ENCODE measurements around the gene KAZN. TPM values are rescaled to one million over a fixed set of nuclear protein-coding genes. Genes with fewer than 3 reads are reported as not detected.

KAZN gene
- total and polyA plus RNA-seq, 2 of the 8 experiments (the other 6 are each of a cell fraction or from before 2014, with no cell fraction given) = 3.7 to 11.8 TPM

- Histone ChIP-seq H3K4me2 (ENCODE audit: insufficient read depth in 1 of 2, low read depth in 2 of 2, low read length in 2 of 2) (no peak overlapping the region), H3K9me3 (ENCODE audit: insufficient read depth in 2 of 2, low read depth in 1 of 2, low read length in 1 of 2) (no peaks in the 10 kb centered on the region), H2AFZ (ENCODE audit: low read length) (no peak overlapping the region), H3K27ac (ENCODE audit: low read depth, low read length) (no peak overlapping the region), H2BK5ac (ENCODE audit: low read depth, low read length) (no peak overlapping the region), H2BK15ac (ENCODE audit: low read length) (no peak overlapping the region), H3K4ac (replicated peaks; ENCODE audit: insufficient read length, low read depth, low read length) (no peak overlapping the region), H3K56ac (replicated peaks; ENCODE audit: insufficient read length, low read depth, low read length) (no peak overlapping the region), H4K5ac (ENCODE audit: insufficient read length, low read depth, low read length) (no peak overlapping the region), H3K23ac (ENCODE audit: insufficient read length) (no peak overlapping the region), H3K79me2 (ENCODE audit: control insufficient read depth in 1 of 2, insufficient read depth in 2 of 2, low read length in 2 of 2) (no peaks in the 10 kb centered on the region), H3K27me3 (replicated peaks in 1 of 4; ENCODE audit: control insufficient read depth in 3 of 4, extremely low read depth in 1 of 4, insufficient read depth in 3 of 4, low read length in 3 of 4) (peaks cover 7 to 24% (median 17%) of the 10 kb centered on the region in 4 experiments), H4K20me1 (replicated peaks in 1 of 2; ENCODE audit: control insufficient read depth in 1 of 2, insufficient read depth in 2 of 2, low read length in 2 of 2) (peaks cover 4 to 7% of the 10 kb centered on the region in 2 experiments), H3K4me3 (ENCODE audit: extremely low read depth in 1 of 4, insufficient read depth in 2 of 4, low read depth in 3 of 4, low read length in 4 of 4) (no peak overlapping the region), H4K8ac (ENCODE audit: extremely low read depth, insufficient read depth, low read length) (peak overlapping the region; percentile 9; the same call in 1 of the 2 replicates), H3K23me2 (ENCODE audit: low read depth, low read length) (peaks cover 3% of the 10 kb centered on the region; the same call in 1 of the 2 replicates), H2BK12ac (ENCODE audit: low read depth, low read length) (no peak overlapping the region), H2AK5ac (ENCODE audit: low read depth, low read length) (no peak overlapping the region), H3K14ac (ENCODE audit: insufficient read length) (no peak overlapping the region), H3K18ac (ENCODE audit: extremely low read depth, low read length) (no peak overlapping the region), H3K36me3 (ENCODE audit: control insufficient read depth in 2 of 4, insufficient read depth in 4 of 4, low read length in 3 of 4) (no peaks in the 10 kb centered on the region), H3K9ac (replicated peaks in 1 of 4; ENCODE audit: extremely low read depth in 1 of 4, low read depth in 3 of 4, low read length in 3 of 4) (no peak overlapping the region), H3K4me1 (replicated peaks in 1 of 4; ENCODE audit: control insufficient read depth in 3 of 4, insufficient read depth in 4 of 4, low read length in 3 of 4) (peaks cover 3 to 7% (median 3%) of the 10 kb centered on the region in 4 experiments; a peak in 6 of 7 replicates), H2BK120ac (replicated peaks; ENCODE audit: low read depth, low read length) (no peak overlapping the region), H3K79me1 (ENCODE audit: low read depth, low read length) (no peaks in the 10 kb centered on the region), H4K91ac (replicated peaks; ENCODE audit: insufficient read length, low read length) (no peak overlapping the region), H2BK20ac (ENCODE audit: low read length) (no peak overlapping the region)
- no peak for DNase-seq (ENCODE audit: low read depth in 1 of 2, low spot score in 2 of 2)
- ChIA-PET CTCF (ENCODE audit: partially characterized antibody) (interaction anchor here (1.0 to 1.9 kb wide), 3 partner anchors 15 to 107 kb away, joined by 3 to 4 read pairs (median 3); no protein-coding TSS in a partner anchor), POLR2A (ENCODE audit: partially characterized antibody) (no interaction called here)
- FAIRE-seq = no peak
- 90% methylated on average over 6 of the region's 7 CpGs; no CpG with 5 or more reads in 1 of the 2 experiments for WGBS, 2 experiments (ENCODE audit: extremely low coverage in 1 of 2, insufficient coverage in 1 of 2, insufficient read length in 1 of 2, insufficient replicate concordance in 2 of 2, low coverage in 1 of 2, low lambda C conversion rate in 2 of 2, missing lambda C conversion rate in 1 of 2)
- no peak for TF ChIP-seq BACH1 (IDR thresholded peaks at IDR 0.05; ENCODE audit: low read length)
- no peak for TF ChIP-seq YY1 (IDR thresholded peaks at IDR 0.05; ENCODE audit: low read depth, low read length)
- no peak for TF ChIP-seq HDAC2 (IDR thresholded peaks at IDR 0.05; ENCODE audit: borderline replicate concordance in 1 of 2, low read depth in 2 of 2, low read length in 2 of 2)
- no peak for TF ChIP-seq SIN3A (conservative IDR thresholded peaks at IDR 0.05 in 1 of 2, IDR thresholded peaks at IDR 0.05 in 1 of 2; ENCODE audit: low read depth in 1 of 2, low read length in 2 of 2)
- no peak for TF ChIP-seq ATF2 (IDR thresholded peaks at IDR 0.05; ENCODE audit: low read length)
- TF ChIP-seq NRF1 (IDR thresholded peaks at IDR 0.05; ENCODE audit: low read depth, low read length) = no peak
- no peak for TF ChIP-seq E2F6 (IDR thresholded peaks at IDR 0.05)
- TF ChIP-seq SP2 (IDR thresholded peaks at IDR 0.05; ENCODE audit: low read length) = no peak
These were observed 322.6 kb downstream of the KAZN start for GRCh38 chr1:14921057-14921456.
